ENCODE results near the gene GOLIM4. TPM values are rescaled to one million over a fixed set of nuclear protein-coding genes. Genes with fewer than 3 reads are reported as not detected.

Gene GOLIM4
- total RNA-seq, 1 experiment from 2014 or later = 25.3 TPM

DNA sequence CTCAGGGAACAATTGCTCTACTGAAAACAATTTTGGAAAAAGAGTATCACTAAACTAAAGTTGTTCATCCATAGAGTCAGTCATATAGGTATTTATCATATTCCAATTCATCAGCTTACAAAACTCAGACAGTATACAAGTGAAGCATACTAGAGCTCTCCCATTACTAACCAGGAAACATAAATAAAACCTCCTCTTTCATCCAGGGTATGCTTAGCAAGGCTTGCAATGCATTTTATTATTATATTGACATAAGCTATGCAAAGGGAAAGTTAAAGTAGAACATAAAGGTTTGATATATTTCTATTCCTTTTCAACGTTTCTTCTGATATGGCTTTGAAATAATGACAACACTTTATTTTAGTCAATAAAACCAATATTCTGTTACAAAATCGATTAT lies 106.7 kb downstream of the GOLIM4 start:
- intact Hi-C loops (cut with micrococcal nuclease) = no loop called here
- Histone ChIP-seq H3K27ac (ENCODE audit: low read length) (no peak overlapping the region), H3K27me3 (ENCODE audit: low read length) (peaks cover 19% of the 10 kb centered on the region), H3K4me3 (ENCODE audit: low read length) (no peak overlapping the region), H3K4me1 (ENCODE audit: insufficient read depth, low read length) (no peaks in the 10 kb centered on the region), H3K79me2 (ENCODE audit: low read length) (no peaks in the 10 kb centered on the region), H3K9me3 (ENCODE audit: low read length) (no peaks in the 10 kb centered on the region), H2AFZ (ENCODE audit: low read length) (no peak overlapping the region), H3F3A (ENCODE audit: low read length, unreplicated experiment) (no peaks in the 10 kb centered on the region), H4K20me1 (ENCODE audit: low read length) (no peaks in the 10 kb centered on the region), H3K9ac (ENCODE audit: low read length) (no peak overlapping the region), H3K9me2 (replicated peaks; ENCODE audit: low read length) (no peaks in the 10 kb centered on the region), H3K4me2 (ENCODE audit: low read length) (no peak overlapping the region), H3K36me3 (ENCODE audit: low read depth, low read length) (no peaks in the 10 kb centered on the region)
- no TSS peak for BruUV-seq (replicated peaks)
- DNase-seq (no peak), ATAC-seq (no peak)
- CTCF ChIA-PET = no interaction called here
- TF ChIP-seq, protein P1, sequence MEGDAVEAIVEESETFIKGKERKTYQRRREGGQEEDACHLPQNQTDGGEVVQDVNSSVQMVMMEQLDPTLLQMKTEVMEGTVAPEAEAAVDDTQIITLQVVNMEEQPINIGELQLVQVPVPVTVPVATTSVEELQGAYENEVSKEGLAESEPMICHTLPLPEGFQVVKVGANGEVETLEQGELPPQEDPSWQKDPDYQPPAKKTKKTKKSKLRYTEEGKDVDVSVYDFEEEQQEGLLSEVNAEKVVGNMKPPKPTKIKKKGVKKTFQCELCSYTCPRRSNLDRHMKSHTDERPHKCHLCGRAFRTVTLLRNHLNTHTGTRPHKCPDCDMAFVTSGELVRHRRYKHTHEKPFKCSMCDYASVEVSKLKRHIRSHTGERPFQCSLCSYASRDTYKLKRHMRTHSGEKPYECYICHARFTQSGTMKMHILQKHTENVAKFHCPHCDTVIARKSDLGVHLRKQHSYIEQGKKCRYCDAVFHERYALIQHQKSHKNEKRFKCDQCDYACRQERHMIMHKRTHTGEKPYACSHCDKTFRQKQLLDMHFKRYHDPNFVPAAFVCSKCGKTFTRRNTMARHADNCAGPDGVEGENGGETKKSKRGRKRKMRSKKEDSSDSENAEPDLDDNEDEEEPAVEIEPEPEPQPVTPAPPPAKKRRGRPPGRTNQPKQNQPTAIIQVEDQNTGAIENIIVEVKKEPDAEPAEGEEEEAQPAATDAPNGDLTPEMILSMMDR (conservative IDR thresholded peaks at IDR 0.05; ENCODE audit: low read depth, low read length) = no peak
- TF ChIP-seq EZH2 (IDR thresholded peaks at IDR 0.05; ENCODE audit: low read length, unreplicated experiment) = no peak
- no peak for TF ChIP-seq EZH2phosphoT487 (IDR thresholded peaks at IDR 0.05; ENCODE audit: borderline replicate concordance, low read length)
- POLR2A ChIA-PET (ENCODE audit: unreplicated experiment) = no interaction called here

DNA sequence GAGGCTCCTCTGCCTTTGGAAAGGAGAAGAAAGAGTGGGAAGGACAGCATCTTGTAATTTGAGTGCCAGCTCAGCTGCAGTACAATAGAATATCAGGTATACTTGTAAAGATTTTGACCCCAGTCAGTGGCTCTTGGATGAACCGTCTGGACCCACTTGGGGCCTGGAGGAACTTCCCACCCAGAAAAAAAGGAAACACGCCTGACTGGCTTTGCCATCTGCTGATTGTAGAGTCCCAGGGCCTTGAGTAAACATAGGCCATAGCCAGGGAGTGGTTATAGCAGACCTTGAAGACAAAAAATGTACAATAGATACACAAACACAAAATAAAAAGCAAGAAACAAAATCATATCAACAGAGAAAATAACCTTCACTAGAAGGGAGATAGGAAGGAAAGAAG lies 112.1 kb downstream of the GOLIM4 start:
- no peaks in the 10 kb centered on the region for H3K9me2 ChIP-seq (replicated peaks; ENCODE audit: low read length)
- H3K79me2 ChIP-seq (ENCODE audit: low read length) = no peaks in the 10 kb centered on the region
- no peaks in the 10 kb centered on the region for H3K36me3 ChIP-seq (ENCODE audit: low read depth, low read length)
- ChIA-PET POLR2A (ENCODE audit: unreplicated experiment) (no interaction called here), CTCF (no interaction called here)
- no peak overlapping the region for H3K27ac ChIP-seq (ENCODE audit: low read length)
- no peak for ATAC-seq
- intact Hi-C loops (cut with micrococcal nuclease) = no loop called here
- H2AFZ ChIP-seq (ENCODE audit: low read length) = no peak overlapping the region
- H3F3A ChIP-seq (ENCODE audit: low read length, unreplicated experiment) = no peaks in the 10 kb centered on the region
- no peak overlapping the region for H3K4me3 ChIP-seq (ENCODE audit: low read length)
- H3K4me1 ChIP-seq (ENCODE audit: insufficient read depth, low read length) = 0 out of 2 replicates have a peak, but pooled peaks cover under 1% of the 10 kb centered on the region
- TF ChIP-seq, protein P1 (conservative IDR thresholded peaks at IDR 0.05; ENCODE audit: low read depth, low read length) = no peak
- TF ChIP-seq EZH2phosphoT487 (IDR thresholded peaks at IDR 0.05; ENCODE audit: borderline replicate concordance, low read length) (no peak), EZH2 (IDR thresholded peaks at IDR 0.05; ENCODE audit: low read length, unreplicated experiment) (no peak)
- no peaks in the 10 kb centered on the region for H4K20me1 ChIP-seq (ENCODE audit: low read length)
- BruUV-seq (replicated peaks) = no TSS peak
- no peak overlapping the region for H3K4me2 ChIP-seq (ENCODE audit: low read length)
- no peaks in the 10 kb centered on the region for H3K9me3 ChIP-seq (ENCODE audit: low read length)
- no peak for DNase-seq
- H3K9ac ChIP-seq (ENCODE audit: low read length) = no peak overlapping the region
- H3K27me3 ChIP-seq (ENCODE audit: low read length) = peaks cover 4% of the 10 kb centered on the region; the same call in 1 of the 2 replicates

DNA sequence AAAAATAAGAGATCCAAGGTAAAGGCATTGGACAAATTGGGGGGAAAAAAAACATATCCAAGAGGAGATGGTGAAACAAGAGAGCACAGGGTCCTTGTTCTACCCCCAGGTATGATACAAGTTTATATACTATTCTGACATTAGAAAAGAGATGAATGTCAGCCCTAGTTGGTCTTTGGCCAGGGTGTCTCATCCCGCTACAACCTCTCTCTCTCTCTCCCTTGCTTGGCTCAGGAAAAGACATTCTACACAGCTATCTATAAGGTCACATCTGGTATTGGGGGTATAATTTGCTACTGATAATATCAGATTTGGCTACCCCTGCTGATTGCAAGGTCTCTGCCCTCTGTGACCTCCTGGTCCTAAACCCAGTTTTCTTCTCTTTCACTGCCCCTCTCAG lies 117.2 kb downstream of the GOLIM4 start:
- Histone ChIP-seq H3K4me1 (ENCODE audit: insufficient read depth, low read length) (peaks cover 7% of the 10 kb centered on the region; the same call in 1 of the 2 replicates), H3K9me3 (ENCODE audit: low read length) (no peaks in the 10 kb centered on the region), H3F3A (ENCODE audit: low read length, unreplicated experiment) (no peaks in the 10 kb centered on the region), H2AFZ (ENCODE audit: low read length) (no peak overlapping the region), H3K79me2 (ENCODE audit: low read length) (no peaks in the 10 kb centered on the region), H3K4me2 (ENCODE audit: low read length) (no peak overlapping the region), H3K27me3 (ENCODE audit: low read length) (no peaks in the 10 kb centered on the region; the same call in 1 of the 2 replicates), H4K20me1 (ENCODE audit: low read length) (no peaks in the 10 kb centered on the region), H3K4me3 (ENCODE audit: low read length) (no peak overlapping the region), H3K36me3 (ENCODE audit: low read depth, low read length) (no peaks in the 10 kb centered on the region), H3K27ac (ENCODE audit: low read length) (no peak overlapping the region), H3K9me2 (replicated peaks; ENCODE audit: low read length) (no peaks in the 10 kb centered on the region), H3K9ac (ENCODE audit: low read length) (no peak overlapping the region)
- peak; percentile 40 for ATAC-seq
- no TSS peak for BruUV-seq (replicated peaks)
- ChIA-PET POLR2A (ENCODE audit: unreplicated experiment) (interaction anchor here (0.5 kb wide), 1 partner anchor 16 kb away, joined by 11 read pairs; no protein-coding TSS in a partner anchor), CTCF (no interaction called here)
- TF ChIP-seq EZH2 (IDR thresholded peaks at IDR 0.05; ENCODE audit: low read length, unreplicated experiment) = no peak
- TF ChIP-seq, protein P1 (conservative IDR thresholded peaks at IDR 0.05; ENCODE audit: low read depth, low read length) = no peak
- TF ChIP-seq EZH2phosphoT487 (IDR thresholded peaks at IDR 0.05; ENCODE audit: borderline replicate concordance, low read length) = no peak
- no peak for DNase-seq
- intact Hi-C loops (cut with micrococcal nuclease) = no loop called here
